Epithelial cell of esophagus (primary cell): ENCODE data around the gene DOCK9.
A peak's percentile ranks its signal among the peaks of the same experiment; 100 is the strongest.

Experiments
- DNase-seq: peaks from one replicate; pipeline ENCODE4 v3.0.0; 2010; ENCODE audit warnings: low read depth
- H3K4me3 ChIP-seq: 2 replicates; pipeline ENCODE4 v1.5.1; 2011; ENCODE audit warnings: mild to moderate bottlenecking, low read length, control low read depth
- CTCF ChIP-seq: IDR thresholded peaks from 2 replicates; pipeline ENCODE4 v1.5.1; 2011; ENCODE audit warnings: low read depth, mild to moderate bottlenecking, low read length, control low read depth, inconsistent platforms; ENCODE audit not compliant: insufficient read depth; ENCODE audit errors: missing control alignments

The DOCK9 gene

GRCh38 chr13:98890925-98891324, 86.9 kb downstream of the DOCK9 start:
- TF ChIP-seq CTCF, result no peak
- H3K4me3 ChIP-seq, result no peak overlapping the region
- no peak for DNase-seq

- peak; percentile 98 for DNase-seq
- peak; percentile 8 for TF ChIP-seq CTCF
- H3K4me3 ChIP-seq, result no peak overlapping the region
Measured at GRCh38 chr13:98890186-98890585, 87.7 kb downstream of the DOCK9 start.

GRCh38 chr13:98889419-98890085, 88.3 kb downstream of the DOCK9 start:
- TF ChIP-seq CTCF, result no peak
- DNase-seq, result peak; percentile 43
- no peak overlapping the region for H3K4me3 ChIP-seq

- H3K4me3 ChIP-seq, result no peak overlapping the region
- no peak for DNase-seq
- TF ChIP-seq CTCF, result no peak
Measured at GRCh38 chr13:98888890-98889279, 89.0 kb downstream of the DOCK9 start.

GRCh38 chr13:98888222-98888889, 89.5 kb downstream of the DOCK9 start:
- TF ChIP-seq CTCF, result no peak
- DNase-seq, result no peak
- no peak overlapping the region for H3K4me3 ChIP-seq

GRCh38 chr13:98886587-98887230, 91.2 kb downstream of the DOCK9 start:
- no peak overlapping the region for H3K4me3 ChIP-seq
- DNase-seq, result no peak
- TF ChIP-seq CTCF, result no peak

- TF ChIP-seq CTCF, result no peak
- no peak overlapping the region for H3K4me3 ChIP-seq
- no peak for DNase-seq
Measured at GRCh38 chr13:98885600-98885999, 92.3 kb downstream of the DOCK9 start.
